HepG2 (cell line): ENCODE measurements around the gene GDI1.

ENCODE experiments used
- BCL6 ChIP-seq: IDR thresholded peaks from 2 replicates; pipeline ENCODE4 v1.6.1; 2016; ENCODE audit warnings: missing genetic modification reagents, missing compliant biosample characterization
- FOXK1 ChIP-seq: sonication (generic); formaldehyde crosslinking; IDR thresholded peaks from 2 replicates; pipeline ENCODE4 v1.4.0; 2020; ENCODE audit warnings: low read depth, missing genetic modification reagents, borderline replicate concordance
- KLF9 ChIP-seq: IDR thresholded peaks from 2 replicates; pipeline ENCODE4 v1.6.1; 2016; ENCODE audit warnings: low read depth
- PHF8 ChIP-seq: sonication (generic); formaldehyde crosslinking; IDR thresholded peaks from 2 replicates; pipeline ENCODE4 v1.5.0; 2020; ENCODE audit warnings: missing genetic modification reagents
- RFX3 ChIP-seq: IDR thresholded peaks from 2 replicates; pipeline ENCODE4 v1.6.1; 2016; ENCODE audit warnings: missing biosample characterization, missing genetic modification reagents
- SIN3A ChIP-seq: IDR thresholded peaks from 2 replicates; pipeline ENCODE4 v1.6.1; 2011; ENCODE audit warnings: low read depth, mild to moderate bottlenecking, control low read depth, low read length, borderline replicate concordance
- TAF1 ChIP-seq: sonication (generic); formaldehyde crosslinking; IDR thresholded peaks from 2 replicates; pipeline ENCODE4 v1.4.0; 2020; ENCODE audit warnings: missing genetic modification reagents
- YY1 ChIP-seq: IDR thresholded peaks from 2 replicates; pipeline ENCODE4 v1.6.1; 2011; ENCODE audit warnings: low read length, low read depth, moderate library complexity, mild to moderate bottlenecking; ENCODE audit not compliant: insufficient read depth, insufficient replicate concordance
- ZBTB49 ChIP-seq: sonication (generic); formaldehyde crosslinking; IDR thresholded peaks from 2 replicates; pipeline ENCODE4 v1.4.0; 2020; ENCODE audit warnings: missing genetic modification reagents, borderline replicate concordance
- ZC3H4 ChIP-seq: sonication (generic); formaldehyde crosslinking; IDR thresholded peaks from 2 replicates; pipeline ENCODE4 v1.4.0; 2020; ENCODE audit warnings: missing genetic modification reagents, borderline replicate concordance
- ZFP82 ChIP-seq: sonication (generic); formaldehyde crosslinking; IDR thresholded peaks from 2 replicates; pipeline ENCODE4 v1.5.1; 2020; ENCODE audit warnings: mild to moderate bottlenecking, missing genetic modification reagents, borderline replicate concordance
- ZNF354B ChIP-seq: sonication (generic); formaldehyde crosslinking; IDR thresholded peaks from 2 replicates; pipeline ENCODE4 v1.8.0; 2022; ENCODE audit warnings: mild to moderate bottlenecking, missing genetic modification reagents
- ZNF407 ChIP-seq: sonication (generic); formaldehyde crosslinking; IDR thresholded peaks from one replicate; pipeline ENCODE4 v1.5.1; 2020; ENCODE audit warnings: mild to moderate bottlenecking, missing genetic modification reagents; ENCODE audit errors: not compliant biosample characterization
- ZSCAN9 ChIP-seq: IDR thresholded peaks from 2 replicates; pipeline ENCODE4 v1.6.1; 2016; ENCODE audit warnings: borderline replicate concordance

GRCh38 chrX:154470434-154470833 is 33.5 kb downstream of the GDI1 start:
- TF ChIP-seq YY1 (no peak), ZNF354B (CRISPR knock-in tag) (no peak), SIN3A (no peak), FOXK1 (CRISPR knock-in tag) (no peak), ZFP82 (CRISPR knock-in tag) (no peak), ZBTB49 (CRISPR knock-in tag) (no peak), ZSCAN9 (CRISPR knock-in tag) (no peak), ZNF407 (CRISPR knock-in tag) (no peak), ZC3H4 (CRISPR knock-in tag) (no peak), TAF1 (CRISPR knock-in tag) (no peak), BCL6 (CRISPR knock-in tag) (no peak), RFX3 (CRISPR knock-in tag) (no peak), PHF8 (CRISPR knock-in tag) (no peak), KLF9 (CRISPR knock-in tag) (no peak)
